Fibroblast of lung (primary cell): ENCODE measurements around the gene SUN5.
"Not testable (repeated sequence)": the region's sequence is repeated elsewhere in the genome, so short reads cannot be mapped to it uniquely, and the experiment has no call there.

ENCODE experiments used
- CTCF ChIP-seq, 2 donors: IDR thresholded peaks in 1 of 2; conservative IDR thresholded peaks in 1 of 2; 1 replicate in 1 of 2; 2 replicates in 1 of 2; pipeline ENCODE4 v1.5.1; 2011 to 2012; ENCODE audit warnings: low read length in 2 of 2, control low read depth in 1 of 2, inconsistent platforms in 1 of 2, low read depth in 1 of 2, mild to moderate bottlenecking in 1 of 2
- EZH2 ChIP-seq: IDR thresholded peaks from 2 replicates; pipeline ENCODE4 v1.5.1; 2012; ENCODE audit warnings: low read length, control low read depth, mild to moderate bottlenecking; ENCODE audit errors: missing control alignments

- TF ChIP-seq EZH2; CTCF (conservative IDR thresholded peaks at IDR 0.05 in 1 of 2, IDR thresholded peaks at IDR 0.05 in 1 of 2; ENCODE audit: low read depth in 1 of 2, low read length in 2 of 2): not testable (repeated sequence)
These were observed 41.0 kb upstream of the SUN5 start for GRCh38 chr20:33045129-33045721.
